Tracheal epithelial cell (primary cell): ENCODE data around the gene GAPVD1. TPM values are rescaled to one million over a fixed set of nuclear protein-coding genes. Genes with fewer than 3 reads are reported as not detected.

Source experiments
- total RNA-seq: library from RNA; depleted of rRNA; stranded (reverse); fragments of >200 nt; gene quantifications from 2 replicates; pipeline ENCODE4 v1.2.1, GENCODE V29; 2014

GAPVD1 gene, protein sequence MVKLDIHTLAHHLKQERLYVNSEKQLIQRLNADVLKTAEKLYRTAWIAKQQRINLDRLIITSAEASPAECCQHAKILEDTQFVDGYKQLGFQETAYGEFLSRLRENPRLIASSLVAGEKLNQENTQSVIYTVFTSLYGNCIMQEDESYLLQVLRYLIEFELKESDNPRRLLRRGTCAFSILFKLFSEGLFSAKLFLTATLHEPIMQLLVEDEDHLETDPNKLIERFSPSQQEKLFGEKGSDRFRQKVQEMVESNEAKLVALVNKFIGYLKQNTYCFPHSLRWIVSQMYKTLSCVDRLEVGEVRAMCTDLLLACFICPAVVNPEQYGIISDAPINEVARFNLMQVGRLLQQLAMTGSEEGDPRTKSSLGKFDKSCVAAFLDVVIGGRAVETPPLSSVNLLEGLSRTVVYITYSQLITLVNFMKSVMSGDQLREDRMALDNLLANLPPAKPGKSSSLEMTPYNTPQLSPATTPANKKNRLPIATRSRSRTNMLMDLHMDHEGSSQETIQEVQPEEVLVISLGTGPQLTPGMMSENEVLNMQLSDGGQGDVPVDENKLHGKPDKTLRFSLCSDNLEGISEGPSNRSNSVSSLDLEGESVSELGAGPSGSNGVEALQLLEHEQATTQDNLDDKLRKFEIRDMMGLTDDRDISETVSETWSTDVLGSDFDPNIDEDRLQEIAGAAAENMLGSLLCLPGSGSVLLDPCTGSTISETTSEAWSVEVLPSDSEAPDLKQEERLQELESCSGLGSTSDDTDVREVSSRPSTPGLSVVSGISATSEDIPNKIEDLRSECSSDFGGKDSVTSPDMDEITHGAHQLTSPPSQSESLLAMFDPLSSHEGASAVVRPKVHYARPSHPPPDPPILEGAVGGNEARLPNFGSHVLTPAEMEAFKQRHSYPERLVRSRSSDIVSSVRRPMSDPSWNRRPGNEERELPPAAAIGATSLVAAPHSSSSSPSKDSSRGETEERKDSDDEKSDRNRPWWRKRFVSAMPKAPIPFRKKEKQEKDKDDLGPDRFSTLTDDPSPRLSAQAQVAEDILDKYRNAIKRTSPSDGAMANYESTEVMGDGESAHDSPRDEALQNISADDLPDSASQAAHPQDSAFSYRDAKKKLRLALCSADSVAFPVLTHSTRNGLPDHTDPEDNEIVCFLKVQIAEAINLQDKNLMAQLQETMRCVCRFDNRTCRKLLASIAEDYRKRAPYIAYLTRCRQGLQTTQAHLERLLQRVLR (N-terminal part only)
- total RNA-seq: 37.6 and 61.6 TPM in 2 replicates

DNA sequence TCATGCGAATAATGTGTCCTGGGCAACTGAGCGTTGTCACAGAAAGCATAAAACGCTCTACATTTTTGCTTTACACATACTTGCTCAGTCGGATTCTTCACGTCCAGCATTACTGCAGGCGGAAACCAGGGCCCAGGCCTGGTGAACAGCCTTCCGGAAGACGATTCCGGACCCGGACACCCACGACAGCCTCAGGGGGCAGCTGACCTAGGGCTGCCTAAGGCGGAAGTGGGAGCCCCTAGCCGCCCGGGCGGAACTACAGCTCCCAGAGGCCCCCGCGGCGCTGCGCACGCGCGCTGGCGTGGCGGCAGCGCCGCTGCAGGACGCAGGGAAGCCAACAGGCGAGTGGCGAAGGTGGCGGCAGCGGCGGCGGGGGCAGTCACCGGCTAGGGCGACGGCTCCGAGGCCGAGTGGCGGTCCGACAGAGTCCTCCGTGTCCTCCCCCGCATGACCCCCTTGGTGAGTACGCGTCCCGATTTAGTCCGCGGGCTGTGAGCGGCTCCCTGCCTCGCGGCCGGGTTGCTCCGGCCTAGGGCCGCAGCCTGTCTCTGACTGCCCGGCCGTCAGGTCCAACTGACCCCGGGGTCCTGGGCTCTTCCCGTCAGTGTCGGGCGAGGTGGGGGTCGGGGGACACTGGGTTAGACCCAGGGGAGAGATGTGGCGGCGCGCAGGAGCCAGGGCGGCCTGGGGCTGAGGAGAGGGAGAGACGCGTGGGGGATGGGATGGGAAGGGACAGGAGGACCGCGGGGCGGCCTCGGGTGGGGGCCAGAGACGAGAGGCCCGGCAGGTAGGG lies at the start of gene GAPVD1:
Gene GAPVD1, plus strand, starts transcription at position 326 of the 793 bp plus-strand sequence. CDS start 37,096 bp downstream, outside the sequence.

DNA sequence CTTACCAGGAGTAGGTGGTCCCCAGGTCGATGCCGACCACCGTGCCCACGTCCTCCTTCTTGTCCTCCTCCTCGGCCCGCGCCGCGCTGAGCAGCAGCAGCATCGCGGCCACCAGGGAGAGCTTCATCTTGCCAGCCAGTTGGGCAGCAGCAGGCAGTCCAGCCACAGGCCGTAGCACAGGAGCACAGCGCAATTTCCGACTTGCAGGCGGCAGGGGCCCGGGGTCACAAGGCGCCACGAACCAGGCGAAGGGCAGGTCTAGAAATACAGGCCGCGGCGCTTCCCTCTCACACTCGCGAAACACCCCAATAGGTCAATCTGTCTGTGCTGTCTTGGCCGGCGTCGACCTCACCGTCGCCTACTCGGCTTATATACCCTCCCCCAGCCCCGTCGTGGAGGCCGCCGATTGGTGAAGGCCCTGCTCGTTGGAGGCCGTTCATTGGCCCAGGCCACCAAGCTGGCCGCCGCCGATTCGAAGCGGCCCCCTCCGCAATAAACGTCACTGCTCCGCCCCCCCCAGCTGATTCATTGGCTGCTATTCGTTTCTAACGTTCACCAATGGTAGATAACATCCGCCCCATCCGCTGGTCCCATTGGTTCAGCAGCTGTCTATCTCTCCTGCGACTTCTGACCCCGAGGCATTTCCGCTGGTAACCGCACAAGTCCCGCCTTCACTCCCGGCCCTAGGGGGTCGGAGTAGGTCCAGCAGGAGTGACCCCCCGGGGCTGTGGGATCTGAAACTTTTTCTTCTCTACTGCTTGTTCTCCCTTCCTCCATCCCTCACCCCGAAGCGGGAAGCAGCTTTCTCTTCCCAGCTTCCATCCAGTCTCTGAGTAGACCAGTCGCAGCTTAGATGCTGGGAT lies 20.4 kb upstream of the GAPVD1 start, which contains the start of gene HSPA5:
Gene HSPA5, minus strand, starts transcription at position 344 of the 863 bp plus-strand sequence. Its CDS starts 217 bp downstream, at position 127.

Other genes with a start within 250 kb of the GAPVD1 start
- gene SCAI, start 118.3 kb upstream of the GAPVD1 start, total RNA-seq: 3.9 and 6.0 TPM in 2 replicates
- gene PPP6C, start 72.0 kb upstream of the GAPVD1 start, total RNA-seq: 11.8 and 15.1 TPM in 2 replicates
- gene RABEPK, start 61.3 kb upstream of the GAPVD1 start, total RNA-seq: 29.0 and 38.6 TPM in 2 replicates
- gene HSPA5, start 20.5 kb upstream of the GAPVD1 start, total RNA-seq: 206 and 224 TPM in 2 replicates